Mucosa of descending colon (tissue), 3 donors: ENCODE results near the gene SYTL3. TPM values are rescaled to one million over a fixed set of nuclear protein-coding genes. Genes with fewer than 3 reads are reported as not detected.
"Not testable (repeated sequence)": the region's sequence is repeated elsewhere in the genome, so short reads cannot be mapped to it uniquely, and the experiment has no call there.

ENCODE experiments used
- ATAC-seq: fragments of 200-7000 bp; cut with Tn5 transposase; one replicate; pipeline ENCODE4 v1.9.1; 2020; ENCODE audit warnings: mild to moderate bottlenecking, moderate library complexity
- DNase-seq, 3 donors: peaks; one replicate each; pipeline ENCODE4 v3.0.0-alpha.2; 2020
- H3K36me3 ChIP-seq: fragments of 200-600 bp; one replicate; pipeline ENCODE4 v1.8.0; 2021; ENCODE audit warnings: low read depth, mild to moderate bottlenecking
- H3K4me1 ChIP-seq: fragments of 200-600 bp; one replicate; pipeline ENCODE4 v1.8.0; 2021; ENCODE audit warnings: low read depth, mild to moderate bottlenecking
- H3K4me3 ChIP-seq: fragments of 200-600 bp; one replicate; pipeline ENCODE4 v1.8.0; 2021; ENCODE audit warnings: mild to moderate bottlenecking
- H3K9me3 ChIP-seq: fragments of 200-600 bp; one replicate; pipeline ENCODE4 v1.8.0; 2021; ENCODE audit warnings: mild to moderate bottlenecking
- CTCF ChIP-seq: fragments of 200-600 bp; IDR thresholded peaks from one replicate; pipeline ENCODE4 v1.8.0; 2022; ENCODE audit warnings: antibody characterized with exemption, mild to moderate bottlenecking
- intact Hi-C, 2 donors: fragments of 100-400 bp; cut with DNase I in 1 of 2; cut with micrococcal nuclease in 1 of 2; formaldehyde crosslinking; loops; one replicate each; pipeline versions ENCODE4 v1.11.0 to v1.11.1; 2022; cut with DNase I, micrococcal nuclease
- total RNA-seq, 3 donors: library from RNA; stranded (reverse); fragmentation: NEBNext Ultra II Directional in 2 of 3; extraction: Animal tissue kit (Norgen Biotek cat#: 25700) in 2 of 3; gene quantifications; one replicate each; pipeline versions ENCODE4 v1.2.1 to v1.2.4, GENCODE V29; 2021 to 2023
- donor health status: DM: no; HTN: no; CAD: no; lungs with moderate emphysema.
- donor health status: DM: no; HTN: no; CAD: no.
- donor health status: DM: no; HTN: yes; CAD: no.

The SYTL3 gene
- total RNA-seq, 3 donors from 2014 or later = 2.8 to 4.7 (median 4.4) TPM

- no peak for ATAC-seq
- intact Hi-C loops = no loop called here
- no peak for DNase-seq
These were observed 17.6 kb downstream of the SYTL3 start for GRCh38 chr6:158667360-158667981.

GRCh38 chr6:158668707-158669103 lies 18.9 kb downstream of the SYTL3 start:
- Histone ChIP-seq H3K36me3 (no peaks in the 10 kb centered on the region), H3K4me1 (peaks cover 2% of the 10 kb centered on the region), H3K9me3 (no peaks in the 10 kb centered on the region), H3K4me3 (no peak overlapping the region)
- DNase-seq (no peak), ATAC-seq (no peak)
- TF ChIP-seq CTCF = no peak
- intact Hi-C loops = no loop called here

More at GRCh38 chr6:158667360-158667981, 17.6 kb downstream of the SYTL3 start:
- Histone ChIP-seq H3K9me3 (no peaks in the 10 kb centered on the region), H3K36me3 (no peaks in the 10 kb centered on the region), H3K4me3 (no peak overlapping the region), H3K4me1 (peaks cover 5% of the 10 kb centered on the region)
- TF ChIP-seq CTCF = no peak

- TF ChIP-seq CTCF = no peak
- no peaks in the 10 kb centered on the region for H3K36me3 ChIP-seq
- ATAC-seq (no peak), DNase-seq (no peak)
- no peaks in the 10 kb centered on the region for H3K9me3 ChIP-seq
- no peaks in the 10 kb centered on the region for H3K4me1 ChIP-seq
- no peak overlapping the region for H3K4me3 ChIP-seq
- intact Hi-C loops = no loop called here
These were observed 19.5 kb downstream of the SYTL3 start for GRCh38 chr6:158669145-158670035.

GRCh38 chr6:158672119-158672518 lies 22.3 kb downstream of the SYTL3 start:
- DNase-seq, intact Hi-C loops, H3K9me3 ChIP-seq, ATAC-seq, H3K36me3 ChIP-seq, H3K4me1 ChIP-seq, H3K4me3 ChIP-seq: not testable (repeated sequence)

DNA sequence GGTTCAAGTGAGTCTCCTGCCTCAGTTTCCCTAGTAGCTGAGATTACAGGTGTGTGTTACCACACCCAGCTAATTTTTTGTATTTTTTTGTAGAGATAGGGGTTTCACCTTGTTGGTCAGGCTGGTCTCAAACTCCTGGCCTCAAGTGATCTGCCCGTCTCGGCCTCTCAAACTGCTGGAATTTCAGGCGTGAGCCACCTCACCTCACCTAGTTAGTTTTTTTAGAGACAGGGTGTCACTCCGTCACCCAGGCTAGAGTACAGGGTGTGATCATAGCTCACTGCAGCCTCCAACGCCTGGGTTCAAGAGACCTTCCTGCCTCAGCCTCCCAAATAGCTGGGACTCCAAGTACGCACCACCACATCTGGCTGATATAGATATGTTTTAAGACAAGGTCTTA lies 22.9 kb downstream of the SYTL3 start:
- DNase-seq = no peak
- no peaks in the 10 kb centered on the region for H3K9me3 ChIP-seq
- H3K4me1 ChIP-seq = no peaks in the 10 kb centered on the region
- ATAC-seq = no peak
- TF ChIP-seq CTCF = no peak
- H3K4me3 ChIP-seq = no peak overlapping the region
- no peaks in the 10 kb centered on the region for H3K36me3 ChIP-seq
- intact Hi-C loops = no loop called here
